Measurements from ENCODE around the gene GDPGP1.

DNA sequence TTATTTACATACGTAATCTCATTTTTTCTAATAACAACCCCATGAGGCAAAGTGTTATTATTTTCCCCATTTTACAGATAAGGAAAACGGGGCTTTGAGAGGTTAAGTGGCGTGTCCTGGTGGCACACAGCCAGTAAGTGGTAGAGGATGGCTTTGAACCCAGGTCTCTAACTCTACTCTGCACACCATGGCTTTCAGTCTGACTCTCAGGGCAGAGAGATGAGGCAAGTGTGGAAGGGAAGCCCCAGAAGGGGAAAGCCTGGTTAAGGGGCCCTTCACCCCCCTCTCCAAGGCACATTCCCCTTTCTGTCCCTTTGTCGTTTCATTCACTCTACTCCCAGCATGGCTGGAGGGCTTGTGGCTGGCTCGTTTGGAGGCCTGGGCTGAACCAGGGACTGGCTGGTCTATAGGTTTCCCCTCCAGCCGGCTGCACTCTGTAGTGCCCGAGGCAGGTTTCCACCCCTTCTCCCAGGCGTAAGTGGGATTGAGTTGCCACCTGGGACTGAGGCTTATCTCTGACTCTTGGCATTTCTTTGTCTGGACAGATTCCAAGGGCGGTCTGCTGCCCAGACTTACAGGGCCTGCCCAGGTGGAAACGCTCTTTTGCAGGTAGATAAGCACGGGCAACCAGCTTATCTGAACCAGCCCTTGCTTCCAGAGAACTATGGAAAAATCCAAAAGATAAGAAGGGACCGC lies 20.7 kb upstream of the GDPGP1 start:
- TF ChIP-seq, protein P1, sequence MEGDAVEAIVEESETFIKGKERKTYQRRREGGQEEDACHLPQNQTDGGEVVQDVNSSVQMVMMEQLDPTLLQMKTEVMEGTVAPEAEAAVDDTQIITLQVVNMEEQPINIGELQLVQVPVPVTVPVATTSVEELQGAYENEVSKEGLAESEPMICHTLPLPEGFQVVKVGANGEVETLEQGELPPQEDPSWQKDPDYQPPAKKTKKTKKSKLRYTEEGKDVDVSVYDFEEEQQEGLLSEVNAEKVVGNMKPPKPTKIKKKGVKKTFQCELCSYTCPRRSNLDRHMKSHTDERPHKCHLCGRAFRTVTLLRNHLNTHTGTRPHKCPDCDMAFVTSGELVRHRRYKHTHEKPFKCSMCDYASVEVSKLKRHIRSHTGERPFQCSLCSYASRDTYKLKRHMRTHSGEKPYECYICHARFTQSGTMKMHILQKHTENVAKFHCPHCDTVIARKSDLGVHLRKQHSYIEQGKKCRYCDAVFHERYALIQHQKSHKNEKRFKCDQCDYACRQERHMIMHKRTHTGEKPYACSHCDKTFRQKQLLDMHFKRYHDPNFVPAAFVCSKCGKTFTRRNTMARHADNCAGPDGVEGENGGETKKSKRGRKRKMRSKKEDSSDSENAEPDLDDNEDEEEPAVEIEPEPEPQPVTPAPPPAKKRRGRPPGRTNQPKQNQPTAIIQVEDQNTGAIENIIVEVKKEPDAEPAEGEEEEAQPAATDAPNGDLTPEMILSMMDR (IDR thresholded peaks at IDR 0.05; ENCODE audit: low read depth, low read length, missing input control), result no peak
- TF ChIP-seq, protein P2, sequence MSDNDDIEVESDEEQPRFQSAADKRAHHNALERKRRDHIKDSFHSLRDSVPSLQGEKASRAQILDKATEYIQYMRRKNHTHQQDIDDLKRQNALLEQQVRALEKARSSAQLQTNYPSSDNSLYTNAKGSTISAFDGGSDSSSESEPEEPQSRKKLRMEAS (IDR thresholded peaks at IDR 0.05), result no peak
- TF ChIP-seq EGR1 (IDR thresholded peaks at IDR 0.05; ENCODE audit: low read depth in 2 of 2) (no peak), HNF4A (conservative IDR thresholded peaks at IDR 0.05) (no peak), YY1 (IDR thresholded peaks at IDR 0.05) (no peak), TAF1 (conservative IDR thresholded peaks at IDR 0.05) (no peak), FOXA1 (IDR thresholded peaks at IDR 0.05) (no peak), RAD21 (IDR thresholded peaks at IDR 0.05) (no peak), HNF4G (IDR thresholded peaks at IDR 0.05) (no peak)
- TF ChIP-seq, protein P3, sequence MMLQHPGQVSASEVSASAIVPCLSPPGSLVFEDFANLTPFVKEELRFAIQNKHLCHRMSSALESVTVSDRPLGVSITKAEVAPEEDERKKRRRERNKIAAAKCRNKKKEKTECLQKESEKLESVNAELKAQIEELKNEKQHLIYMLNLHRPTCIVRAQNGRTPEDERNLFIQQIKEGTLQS (IDR thresholded peaks at IDR 0.05), result no peak
- TF ChIP-seq, protein P4, sequence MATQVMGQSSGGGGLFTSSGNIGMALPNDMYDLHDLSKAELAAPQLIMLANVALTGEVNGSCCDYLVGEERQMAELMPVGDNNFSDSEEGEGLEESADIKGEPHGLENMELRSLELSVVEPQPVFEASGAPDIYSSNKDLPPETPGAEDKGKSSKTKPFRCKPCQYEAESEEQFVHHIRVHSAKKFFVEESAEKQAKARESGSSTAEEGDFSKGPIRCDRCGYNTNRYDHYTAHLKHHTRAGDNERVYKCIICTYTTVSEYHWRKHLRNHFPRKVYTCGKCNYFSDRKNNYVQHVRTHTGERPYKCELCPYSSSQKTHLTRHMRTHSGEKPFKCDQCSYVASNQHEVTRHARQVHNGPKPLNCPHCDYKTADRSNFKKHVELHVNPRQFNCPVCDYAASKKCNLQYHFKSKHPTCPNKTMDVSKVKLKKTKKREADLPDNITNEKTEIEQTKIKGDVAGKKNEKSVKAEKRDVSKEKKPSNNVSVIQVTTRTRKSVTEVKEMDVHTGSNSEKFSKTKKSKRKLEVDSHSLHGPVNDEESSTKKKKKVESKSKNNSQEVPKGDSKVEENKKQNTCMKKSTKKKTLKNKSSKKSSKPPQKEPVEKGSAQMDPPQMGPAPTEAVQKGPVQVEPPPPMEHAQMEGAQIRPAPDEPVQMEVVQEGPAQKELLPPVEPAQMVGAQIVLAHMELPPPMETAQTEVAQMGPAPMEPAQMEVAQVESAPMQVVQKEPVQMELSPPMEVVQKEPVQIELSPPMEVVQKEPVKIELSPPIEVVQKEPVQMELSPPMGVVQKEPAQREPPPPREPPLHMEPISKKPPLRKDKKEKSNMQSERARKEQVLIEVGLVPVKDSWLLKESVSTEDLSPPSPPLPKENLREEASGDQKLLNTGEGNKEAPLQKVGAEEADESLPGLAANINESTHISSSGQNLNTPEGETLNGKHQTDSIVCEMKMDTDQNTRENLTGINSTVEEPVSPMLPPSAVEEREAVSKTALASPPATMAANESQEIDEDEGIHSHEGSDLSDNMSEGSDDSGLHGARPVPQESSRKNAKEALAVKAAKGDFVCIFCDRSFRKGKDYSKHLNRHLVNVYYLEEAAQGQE (IDR thresholded peaks at IDR 0.05), result no peak
